Measurements from ENCODE around the gene STRA6.

STRA6 gene

DNA sequence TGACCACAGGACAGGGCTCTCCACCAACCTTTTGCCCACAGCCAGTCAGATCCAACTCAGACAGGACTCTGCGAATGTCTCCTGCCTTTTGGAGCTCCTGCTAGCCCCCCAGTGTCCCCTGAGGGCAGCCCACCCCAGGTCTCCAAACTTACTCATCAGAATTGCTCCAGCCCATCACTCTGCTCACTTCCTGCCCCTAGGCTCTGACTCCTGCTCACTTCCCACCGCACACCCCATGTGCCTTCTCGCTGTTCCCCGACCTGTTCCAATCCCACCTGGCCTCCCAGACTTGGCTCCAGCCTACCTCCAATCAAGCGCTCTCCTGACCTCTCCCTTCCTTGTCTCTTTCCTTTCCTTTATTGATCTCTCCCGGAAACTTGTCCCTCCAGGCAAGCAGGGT is 5.9 kb upstream of the STRA6 start:
- TF ChIP-seq, protein P1, sequence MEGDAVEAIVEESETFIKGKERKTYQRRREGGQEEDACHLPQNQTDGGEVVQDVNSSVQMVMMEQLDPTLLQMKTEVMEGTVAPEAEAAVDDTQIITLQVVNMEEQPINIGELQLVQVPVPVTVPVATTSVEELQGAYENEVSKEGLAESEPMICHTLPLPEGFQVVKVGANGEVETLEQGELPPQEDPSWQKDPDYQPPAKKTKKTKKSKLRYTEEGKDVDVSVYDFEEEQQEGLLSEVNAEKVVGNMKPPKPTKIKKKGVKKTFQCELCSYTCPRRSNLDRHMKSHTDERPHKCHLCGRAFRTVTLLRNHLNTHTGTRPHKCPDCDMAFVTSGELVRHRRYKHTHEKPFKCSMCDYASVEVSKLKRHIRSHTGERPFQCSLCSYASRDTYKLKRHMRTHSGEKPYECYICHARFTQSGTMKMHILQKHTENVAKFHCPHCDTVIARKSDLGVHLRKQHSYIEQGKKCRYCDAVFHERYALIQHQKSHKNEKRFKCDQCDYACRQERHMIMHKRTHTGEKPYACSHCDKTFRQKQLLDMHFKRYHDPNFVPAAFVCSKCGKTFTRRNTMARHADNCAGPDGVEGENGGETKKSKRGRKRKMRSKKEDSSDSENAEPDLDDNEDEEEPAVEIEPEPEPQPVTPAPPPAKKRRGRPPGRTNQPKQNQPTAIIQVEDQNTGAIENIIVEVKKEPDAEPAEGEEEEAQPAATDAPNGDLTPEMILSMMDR (IDR thresholded peaks at IDR 0.05; ENCODE audit: control extremely low read depth, extremely low read depth, low read depth, missing control alignments), result no peak
- POLR2A ChIA-PET, result no interaction called here
- no peak for DNase-seq (ENCODE audit: extremely low spot score)
- CTCF ChIA-PET, result interaction anchor here (1.2 to 1.4 kb wide), 2 partner anchors 14 to 22 kb away, joined by 3 read pairs; no protein-coding TSS in a partner anchor

DNA sequence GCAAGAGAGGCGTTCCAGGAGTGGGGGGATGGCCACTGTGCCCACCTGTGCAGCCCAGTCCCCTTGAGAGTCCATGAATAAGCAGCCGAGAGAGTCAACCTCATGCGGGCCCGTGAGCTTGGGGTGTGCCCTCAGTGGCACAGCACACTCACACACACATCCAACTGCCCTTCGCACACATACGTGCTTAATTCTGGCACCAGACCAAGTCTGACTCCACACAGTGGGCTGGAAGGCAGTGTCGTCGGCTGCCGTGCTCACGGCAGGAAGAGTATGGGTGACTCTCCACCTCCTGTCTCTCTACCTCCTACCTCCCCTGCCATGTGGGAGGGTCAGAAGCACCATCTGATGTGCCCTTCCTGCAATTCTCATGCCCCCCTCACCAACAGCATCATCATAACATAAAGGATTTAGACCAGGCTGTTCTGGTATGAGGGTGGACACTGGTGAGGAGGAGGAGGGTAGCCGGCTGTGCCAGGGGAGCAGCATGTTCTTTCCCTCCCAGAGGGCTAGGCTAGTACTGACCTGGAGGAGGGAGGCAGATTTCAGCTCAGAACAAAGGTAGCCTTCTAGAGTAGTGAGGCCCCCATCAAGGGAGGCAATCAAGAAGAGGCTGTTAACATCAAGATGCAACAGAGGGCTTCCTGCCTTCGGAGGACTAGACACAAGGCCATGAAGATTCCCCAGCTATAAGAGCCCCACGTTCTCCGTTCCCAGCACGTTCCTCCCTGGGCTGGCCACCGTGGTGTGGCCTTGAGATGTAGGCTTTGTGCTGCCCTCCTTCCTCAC is 5.3 kb upstream of the STRA6 start:
- no peak for DNase-seq (ENCODE audit: extremely low spot score)
- POLR2A ChIA-PET, result no interaction called here
- CTCF ChIA-PET, result interaction anchor here (1.4 kb wide), 1 partner anchor 21 kb away, joined by 3 read pairs; no protein-coding TSS in a partner anchor
- TF ChIP-seq, protein P1 (IDR thresholded peaks at IDR 0.05; ENCODE audit: control extremely low read depth, extremely low read depth, low read depth, missing control alignments), result no peak

DNA sequence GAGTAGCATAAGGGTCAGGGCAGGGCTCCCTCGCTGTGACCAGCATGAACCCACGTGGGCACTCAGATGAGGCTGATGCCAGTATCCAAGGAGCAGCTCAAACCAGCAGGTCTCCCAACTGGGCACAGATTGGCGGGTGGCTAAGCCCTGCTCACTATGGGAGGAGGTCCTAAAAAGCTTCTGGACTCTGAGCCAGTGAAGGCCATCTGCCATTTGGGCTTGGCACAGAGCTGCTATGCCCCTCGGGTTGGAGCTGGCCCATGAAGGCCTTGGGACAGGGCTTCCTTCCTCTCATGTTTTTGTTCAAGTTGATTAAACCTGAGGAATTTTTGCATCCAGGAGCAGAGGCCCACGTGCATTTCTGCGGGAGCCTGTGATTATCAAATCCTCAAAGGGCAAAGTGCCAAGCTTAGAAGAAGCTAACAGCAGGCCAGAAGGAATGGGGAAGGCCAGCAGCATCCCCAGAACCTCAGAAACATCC is 4.3 kb upstream of the STRA6 start:
- CTCF ChIA-PET, result no interaction called here
- DNase-seq (ENCODE audit: extremely low spot score), result no peak
- TF ChIP-seq, protein P1 (IDR thresholded peaks at IDR 0.05; ENCODE audit: control extremely low read depth, extremely low read depth, low read depth, missing control alignments), result no peak
- POLR2A ChIA-PET, result no interaction called here

DNA sequence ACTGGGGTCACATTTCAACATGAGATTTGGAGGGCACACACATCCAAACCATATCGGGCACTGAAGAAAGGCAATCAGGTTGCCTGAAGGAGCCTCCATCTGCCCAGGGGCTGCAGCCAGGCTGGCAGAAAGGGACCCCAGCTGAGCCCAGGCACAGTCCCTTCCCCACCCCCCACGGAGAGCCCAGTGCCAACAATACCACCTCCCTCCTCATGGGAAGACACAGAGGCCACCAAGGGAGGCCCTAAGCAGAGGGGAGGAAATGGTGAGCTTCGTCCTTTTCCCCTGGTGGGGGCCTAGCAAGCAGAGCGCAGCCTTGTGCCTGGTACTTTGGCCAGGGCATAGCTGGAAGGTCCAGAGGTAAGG is 3.0 kb upstream of the STRA6 start:
- TF ChIP-seq, protein P1 (IDR thresholded peaks at IDR 0.05; ENCODE audit: control extremely low read depth, extremely low read depth, low read depth, missing control alignments), result no peak
- no peak for DNase-seq (ENCODE audit: extremely low spot score)
- ChIA-PET POLR2A (no interaction called here), CTCF (no interaction called here)

DNA sequence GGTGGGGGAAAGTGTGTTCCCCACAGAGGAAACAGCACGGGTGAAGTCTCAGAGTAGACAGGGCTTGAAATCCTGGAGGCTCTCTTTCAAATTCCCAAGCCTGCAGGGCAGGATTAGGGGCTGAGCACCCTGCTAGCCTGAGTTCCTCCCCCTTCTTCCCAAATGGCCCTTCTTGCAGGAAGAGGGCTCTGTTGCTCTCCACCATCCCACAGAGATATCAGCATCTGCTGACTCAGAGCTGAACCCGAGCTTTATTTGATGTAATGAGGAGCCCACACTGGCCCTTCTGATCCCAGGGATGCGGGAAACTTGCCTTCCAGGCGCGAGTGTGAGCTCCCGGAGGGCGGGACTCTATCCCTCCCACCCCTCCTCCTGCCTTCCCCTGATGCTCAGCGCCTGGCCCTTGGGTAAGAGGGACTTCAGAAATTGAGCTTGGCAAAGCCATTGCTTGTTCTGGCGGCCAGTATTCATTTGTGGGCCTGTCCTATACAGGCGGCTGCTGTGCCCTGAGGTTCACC is 1.4 kb upstream of the STRA6 start:
- TF ChIP-seq, protein P1 (IDR thresholded peaks at IDR 0.05; ENCODE audit: control extremely low read depth, extremely low read depth, low read depth, missing control alignments), result no peak
- no peak for DNase-seq (ENCODE audit: extremely low spot score)
- ChIA-PET POLR2A (no interaction called here), CTCF (no interaction called here)

DNA sequence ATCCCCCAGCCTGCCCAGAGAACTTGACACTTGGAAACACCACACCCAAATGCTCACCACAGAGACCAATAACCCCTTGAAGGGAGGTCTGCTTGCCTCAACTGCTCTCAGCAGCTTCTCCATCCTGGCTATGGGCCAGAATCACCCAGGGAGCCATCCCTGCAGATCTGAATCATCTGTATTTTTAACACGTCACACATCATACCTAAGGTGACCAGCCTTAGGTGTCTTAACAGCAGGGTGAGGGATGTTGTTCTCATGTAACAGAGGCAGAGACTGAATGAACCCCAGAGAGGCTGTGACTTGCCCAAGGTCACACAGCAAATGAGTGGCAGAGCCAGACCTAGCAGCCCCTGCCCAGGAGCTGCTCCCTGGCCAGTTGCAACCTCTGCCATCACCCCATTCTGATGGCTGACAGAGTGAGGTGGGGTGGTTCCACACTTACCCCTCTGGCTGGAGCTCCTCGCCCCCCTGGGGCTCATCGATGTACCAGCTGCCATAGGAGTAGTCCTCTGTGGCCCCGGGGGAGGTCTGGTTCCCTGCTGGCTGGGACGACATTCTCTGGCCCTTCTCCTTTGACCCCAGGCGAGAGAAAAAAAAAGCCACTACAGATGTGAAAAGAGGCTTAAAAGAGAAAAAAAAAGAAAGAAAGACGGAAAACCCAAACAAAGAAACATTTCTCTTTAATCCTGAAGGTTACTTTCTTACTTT is 722 bp downstream of the STRA6 start:
- CTCF ChIA-PET, result interaction anchor here (1.2 to 1.9 kb wide), 3 partner anchors 9 to 15 kb away, joined by 3 to 6 read pairs (median 3); no protein-coding TSS in a partner anchor
- POLR2A ChIA-PET, result no interaction called here
- no peak for DNase-seq (ENCODE audit: extremely low spot score)
- TF ChIP-seq, protein P1 (IDR thresholded peaks at IDR 0.05; ENCODE audit: control extremely low read depth, extremely low read depth, low read depth, missing control alignments), result no peak

Data from GM10248 (cell line).